ENCODE measurements around the gene TAOK3. TPM values are rescaled to one million over a fixed set of nuclear protein-coding genes. Genes with fewer than 3 reads are reported as not detected.
A peak's percentile ranks its signal among the peaks of the same experiment; 100 is the strongest.

The TAOK3 gene
- total and polyA plus RNA-seq, 10 of the 15 experiments (the other 5 are each of a cell fraction or from before 2014, with no cell fraction given): 41.3 to 131 (median 57.8) TPM

DNA sequence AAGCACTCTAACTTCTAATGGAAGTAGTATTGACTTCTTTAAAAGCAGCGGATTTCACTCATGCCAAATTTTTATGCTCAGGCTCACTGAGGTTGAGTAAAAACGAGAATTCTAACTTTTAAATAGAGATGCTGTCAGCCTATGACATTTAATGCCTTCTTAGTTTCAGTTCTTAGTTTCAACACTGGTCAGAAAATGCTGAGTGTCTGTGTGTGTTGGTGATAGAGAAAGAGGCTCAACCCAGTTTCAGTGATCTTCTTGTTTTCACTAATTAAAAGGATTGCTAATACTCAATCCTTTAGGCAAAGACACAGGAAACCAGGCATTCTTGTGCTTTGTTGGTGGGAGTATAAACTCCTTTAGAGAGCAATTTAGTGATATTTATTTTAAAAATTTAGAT is 205.8 kb downstream of the TAOK3 start (continued):
- TF ChIP-seq NR2C2 (IDR thresholded peaks at IDR 0.05; ENCODE audit: borderline replicate concordance, control insufficient read depth, insufficient read length, low read depth) (no peak), GABPA (IDR thresholded peaks at IDR 0.05; ENCODE audit: low read depth) (peak; percentile 60), ZNF217 (IDR thresholded peaks at IDR 0.05) (peak; percentile 94), PBX3 (IDR thresholded peaks at IDR 0.05; ENCODE audit: insufficient replicate concordance, low read depth, low read length) (no peak), KDM1A (IDR thresholded peaks at IDR 0.05; ENCODE audit: borderline replicate concordance) (no peak), POU2F2 (IDR thresholded peaks at IDR 0.05; ENCODE audit: borderline replicate concordance, low read depth, low read length) (0 out of 3 replicates have a peak, but pooled peaks have one; percentile 33), MTA3 (IDR thresholded peaks at IDR 0.05; ENCODE audit: borderline replicate concordance, low read length) (peak; percentile 84), BCL11A (IDR thresholded peaks at IDR 0.05; ENCODE audit: low read depth, low read length) (peak; percentile 83; the same call in 1 of the 2 replicates), PAX5 (IDR thresholded peaks at IDR 0.05; ENCODE audit: borderline replicate concordance, low read depth, low read length) (0 out of 2 replicates have a peak, but pooled peaks have one; percentile 38), KLF5 (IDR thresholded peaks at IDR 0.05; ENCODE audit: partially characterized antibody) (peak; percentile 88), YBX1 (IDR thresholded peaks at IDR 0.05) (no peak), BACH1 (IDR thresholded peaks at IDR 0.05; ENCODE audit: borderline replicate concordance) (peak; percentile 46; the same call in 1 of the 2 replicates), NR2C1 (IDR thresholded peaks at IDR 0.05) (no peak), BHLHE40 (IDR thresholded peaks at IDR 0.05; ENCODE audit: borderline replicate concordance in 1 of 2, low read depth in 2 of 2, low read length in 1 of 2) (peak in 1 of 2 experiments; percentile 37; a peak in 1 of 4 replicates), ZNF207 (IDR thresholded peaks at IDR 0.05; ENCODE audit: borderline replicate concordance) (no peak)
